GM23338 (cell line): ENCODE measurements around the gene WNT2B. TPM values are rescaled to one million over a fixed set of nuclear protein-coding genes. Genes with fewer than 3 reads are reported as not detected.

Experiments used
- ATAC-seq: fragments of 200-7000 bp; cut with Tn5 transposase; 3 replicates; pipeline ENCODE4 v1.9.1; 2020
- DNase-seq: peaks from one replicate; pipeline ENCODE4 v3.0.0-alpha.2; 2015; ENCODE audit warnings: low spot score
- H2AFZ ChIP-seq: fragments of 200-600 bp; sonication (generic); 2 replicates; pipeline ENCODE4 v1.8.0; 2016; ENCODE audit warnings: antibody characterized with exemption, mild to moderate bottlenecking, moderate library complexity
- H3F3A ChIP-seq: fragments of 200-600 bp; sonication (generic); replicated peaks from 2 replicates; pipeline ENCODE4 v1.8.0; 2017; ENCODE audit warnings: antibody characterized with exemption, mixed run types, low read depth
- H3K27ac ChIP-seq: fragments of 200-600 bp; sonication (generic); 2 replicates; pipeline ENCODE4 v1.6.1; 2016; ENCODE audit warnings: low read depth
- H3K27me3 ChIP-seq: fragments of 200-600 bp; sonication (generic); 2 replicates; pipeline ENCODE4 v1.8.0; 2016; ENCODE audit warnings: mild to moderate bottlenecking, mixed run types, moderate library complexity; ENCODE audit not compliant: insufficient read depth
- H3K36me3 ChIP-seq: fragments of 200-600 bp; sonication (generic); 2 replicates; pipeline ENCODE4 v1.8.0; 2016; ENCODE audit warnings: mild to moderate bottlenecking; ENCODE audit not compliant: insufficient read depth
- H3K4me1 ChIP-seq: fragments of 200-600 bp; sonication (generic); 2 replicates; pipeline ENCODE4 v1.8.0; 2016; ENCODE audit warnings: mild to moderate bottlenecking, moderate library complexity; ENCODE audit not compliant: insufficient read depth
- H3K4me2 ChIP-seq: fragments of 200-600 bp; sonication (generic); 2 replicates; pipeline ENCODE4 v1.7.1; 2017; ENCODE audit warnings: mixed run types
- H3K4me3 ChIP-seq: fragments of 200-600 bp; sonication (generic); 2 replicates; pipeline ENCODE4 v1.6.1; 2016; ENCODE audit warnings: mixed run types
- H3K79me2 ChIP-seq: fragments of 200-600 bp; sonication (generic); replicated peaks from 2 replicates; pipeline ENCODE4 v1.8.0; 2017; ENCODE audit warnings: mild to moderate bottlenecking; ENCODE audit not compliant: insufficient read depth
- H3K9me2 ChIP-seq: fragments of 200-600 bp; sonication (generic); 2 replicates; pipeline ENCODE4 v1.8.0; 2017; ENCODE audit not compliant: insufficient read depth
- H4K20me1 ChIP-seq: fragments of 200-600 bp; sonication (generic); replicated peaks from 2 replicates; pipeline ENCODE4 v1.8.0; 2017; ENCODE audit warnings: mild to moderate bottlenecking; ENCODE audit not compliant: insufficient read depth
- H3K27ac Mint-ChIP-seq: 2 replicates; pipeline ENCODE4 v1.8.0; 2020; ENCODE audit warnings: inconsistent platforms, mild to moderate bottlenecking, moderate library complexity, mixed read lengths
- H3K27me3 Mint-ChIP-seq: 3 replicates; pipeline ENCODE4 v1.8.0; 2022; ENCODE audit warnings: low read depth, mild to moderate bottlenecking, moderate library complexity, mixed read lengths, inconsistent platforms; ENCODE audit not compliant: insufficient read depth, poor library complexity
- H3K36me3 Mint-ChIP-seq: 3 replicates; pipeline ENCODE4 v1.8.0; 2021; ENCODE audit warnings: low read depth, mild to moderate bottlenecking, inconsistent platforms, moderate library complexity, mixed read lengths
- H3K4me1 Mint-ChIP-seq: 3 replicates; pipeline ENCODE4 v1.8.0; 2020; ENCODE audit warnings: mild to moderate bottlenecking, inconsistent platforms, mixed read lengths
- H3K4me3 Mint-ChIP-seq: 3 replicates; pipeline ENCODE4 v1.8.0; 2021; ENCODE audit warnings: moderate library complexity, mild to moderate bottlenecking, inconsistent platforms, mixed read lengths
- H3K9me3 Mint-ChIP-seq: 3 replicates; pipeline ENCODE4 v1.8.0; 2020; ENCODE audit warnings: moderate library complexity, mild to moderate bottlenecking, inconsistent platforms, mixed read lengths
- EZH2 ChIP-seq: fragments of 200-600 bp; sonication (generic); IDR thresholded peaks from one replicate; pipeline ENCODE4 v1.8.0; 2017; ENCODE audit warnings: antibody characterized with exemption, mild to moderate bottlenecking, low read depth; ENCODE audit not compliant: unreplicated experiment
- EZH2phosphoT487 ChIP-seq: fragments of 200-600 bp; sonication (generic); IDR thresholded peaks from one replicate; pipeline ENCODE4 v1.8.1; 2018; ENCODE audit warnings: antibody characterized with exemption; ENCODE audit not compliant: unreplicated experiment
- JUNB ChIP-seq: IDR thresholded peaks from one replicate; pipeline ENCODE4 v1.6.1; 2016; ENCODE audit warnings: antibody characterized with exemption; ENCODE audit not compliant: unreplicated experiment
- NANOG ChIP-seq: IDR thresholded peaks from 2 replicates; pipeline ENCODE4 v1.6.1; 2016; ENCODE audit warnings: antibody characterized with exemption, borderline replicate concordance
- POLR2AphosphoS5 ChIP-seq: IDR thresholded peaks from 2 replicates; pipeline ENCODE4 v1.6.1; 2016; ENCODE audit warnings: antibody characterized with exemption, low read depth
- ZNF114 ChIP-seq: fragments of 250-450 bp; sonication (Bioruptor Pico); IDR thresholded peaks from 2 replicates; pipeline ENCODE4 v1.5.0; 2020; ENCODE audit warnings: mild to moderate bottlenecking, moderate library complexity
- ZNF331 ChIP-seq: fragments of 250-450 bp; sonication (Bioruptor Pico); IDR thresholded peaks from 2 replicates; pipeline ENCODE4 v1.5.0; 2020; ENCODE audit warnings: low read depth, mild to moderate bottlenecking, moderate library complexity
- polyA plus RNA-seq: library from polyadenylated mRNA; unstranded; fragments of >200 nt; fragmentation: Nextera tagmentation; extraction: Ambion mirVana; gene quantifications from 2 replicates; pipeline ENCODE4 v1.2.1, GENCODE V29; 2016
- total RNA-seq: library from RNA; depleted of rRNA; stranded (reverse); fragments of >200 nt; shearing (Covaris generic); gene quantifications from 2 replicates; pipeline ENCODE4 v1.2.3, GENCODE V29; 2014
- TF ChIP-seq, protein P1 (sequence below), 2 experiments: fragments of 200-600 bp in 1 of 2; sonication (generic) in 1 of 2; conservative IDR thresholded peaks; 2 replicates each; pipeline versions ENCODE4 v1.5.1 to v1.6.1; 2016 to 2017; ENCODE audit warnings: antibody characterized with exemption in 2 of 2, low read depth in 2 of 2, mild to moderate bottlenecking in 2 of 2, moderate library complexity in 1 of 2
- TF ChIP-seq, protein P2 (sequence below): IDR thresholded peaks from 2 replicates; pipeline ENCODE4 v1.6.1; 2016; ENCODE audit warnings: antibody characterized with exemption

Gene WNT2B
- total and polyA plus RNA-seq, 2 experiments from 2014 or later = 0.50 to 0.90 TPM

DNA sequence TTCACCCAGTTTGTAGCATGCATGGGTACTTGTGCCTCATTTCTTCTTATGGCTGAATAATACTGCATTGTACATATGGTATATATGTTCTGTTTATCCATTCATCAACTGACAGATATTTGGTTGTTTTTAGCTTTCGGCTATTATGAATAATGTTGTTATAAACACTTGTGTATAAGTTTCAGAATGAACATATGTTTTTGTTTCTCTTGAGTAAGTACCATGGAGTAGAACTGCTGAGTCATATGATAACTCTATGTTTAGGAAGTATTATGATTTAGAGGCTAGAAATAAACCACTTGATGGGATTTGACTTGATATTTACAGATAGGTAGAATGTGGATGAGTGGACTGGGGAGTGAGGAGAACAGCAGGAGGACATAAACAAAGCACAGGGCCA lies 48.6 kb downstream of the WNT2B start:
- H3K27me3 ChIP-seq = no peaks in the 10 kb centered on the region
- TF ChIP-seq JUNB (no peak), ZNF114 (CRISPR knock-in tag) (no peak), POLR2AphosphoS5 (no peak), EZH2phosphoT487 (no peak), EZH2 (no peak)
- TF ChIP-seq, protein P1, sequence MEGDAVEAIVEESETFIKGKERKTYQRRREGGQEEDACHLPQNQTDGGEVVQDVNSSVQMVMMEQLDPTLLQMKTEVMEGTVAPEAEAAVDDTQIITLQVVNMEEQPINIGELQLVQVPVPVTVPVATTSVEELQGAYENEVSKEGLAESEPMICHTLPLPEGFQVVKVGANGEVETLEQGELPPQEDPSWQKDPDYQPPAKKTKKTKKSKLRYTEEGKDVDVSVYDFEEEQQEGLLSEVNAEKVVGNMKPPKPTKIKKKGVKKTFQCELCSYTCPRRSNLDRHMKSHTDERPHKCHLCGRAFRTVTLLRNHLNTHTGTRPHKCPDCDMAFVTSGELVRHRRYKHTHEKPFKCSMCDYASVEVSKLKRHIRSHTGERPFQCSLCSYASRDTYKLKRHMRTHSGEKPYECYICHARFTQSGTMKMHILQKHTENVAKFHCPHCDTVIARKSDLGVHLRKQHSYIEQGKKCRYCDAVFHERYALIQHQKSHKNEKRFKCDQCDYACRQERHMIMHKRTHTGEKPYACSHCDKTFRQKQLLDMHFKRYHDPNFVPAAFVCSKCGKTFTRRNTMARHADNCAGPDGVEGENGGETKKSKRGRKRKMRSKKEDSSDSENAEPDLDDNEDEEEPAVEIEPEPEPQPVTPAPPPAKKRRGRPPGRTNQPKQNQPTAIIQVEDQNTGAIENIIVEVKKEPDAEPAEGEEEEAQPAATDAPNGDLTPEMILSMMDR (conservative IDR thresholded peaks at IDR 0.05; ENCODE audit: low read depth in 2 of 2) = no peak
- TF ChIP-seq, protein P2, sequence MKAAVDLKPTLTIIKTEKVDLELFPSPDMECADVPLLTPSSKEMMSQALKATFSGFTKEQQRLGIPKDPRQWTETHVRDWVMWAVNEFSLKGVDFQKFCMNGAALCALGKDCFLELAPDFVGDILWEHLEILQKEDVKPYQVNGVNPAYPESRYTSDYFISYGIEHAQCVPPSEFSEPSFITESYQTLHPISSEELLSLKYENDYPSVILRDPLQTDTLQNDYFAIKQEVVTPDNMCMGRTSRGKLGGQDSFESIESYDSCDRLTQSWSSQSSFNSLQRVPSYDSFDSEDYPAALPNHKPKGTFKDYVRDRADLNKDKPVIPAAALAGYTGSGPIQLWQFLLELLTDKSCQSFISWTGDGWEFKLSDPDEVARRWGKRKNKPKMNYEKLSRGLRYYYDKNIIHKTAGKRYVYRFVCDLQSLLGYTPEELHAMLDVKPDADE = no peak
- no peak for ATAC-seq
- Mint-ChIP-seq H3K9me3 (no peaks in the 10 kb centered on the region), H3K36me3 (no peaks in the 10 kb centered on the region; the same call in 2 of the 3 replicates), H3K27me3 (no peaks in the 10 kb centered on the region), H3K4me3 (no peak overlapping the region), H3K27ac (0 out of 2 replicates have a peak overlapping the region, but pooled peaks have one; percentile 33), H3K4me1 (no peaks in the 10 kb centered on the region)
- H3K27ac ChIP-seq = no peak overlapping the region
- no peaks in the 10 kb centered on the region for H3K79me2 ChIP-seq
- no peak overlapping the region for H2AFZ ChIP-seq
- H3K4me1 ChIP-seq = no peaks in the 10 kb centered on the region
- no peaks in the 10 kb centered on the region for H3F3A ChIP-seq
- no peaks in the 10 kb centered on the region for H3K36me3 ChIP-seq
- no peaks in the 10 kb centered on the region for H3K9me2 ChIP-seq
- no peaks in the 10 kb centered on the region for H4K20me1 ChIP-seq
- no peak overlapping the region for H3K4me2 ChIP-seq
- no peak for DNase-seq
- H3K4me3 ChIP-seq = no peak overlapping the region

DNA sequence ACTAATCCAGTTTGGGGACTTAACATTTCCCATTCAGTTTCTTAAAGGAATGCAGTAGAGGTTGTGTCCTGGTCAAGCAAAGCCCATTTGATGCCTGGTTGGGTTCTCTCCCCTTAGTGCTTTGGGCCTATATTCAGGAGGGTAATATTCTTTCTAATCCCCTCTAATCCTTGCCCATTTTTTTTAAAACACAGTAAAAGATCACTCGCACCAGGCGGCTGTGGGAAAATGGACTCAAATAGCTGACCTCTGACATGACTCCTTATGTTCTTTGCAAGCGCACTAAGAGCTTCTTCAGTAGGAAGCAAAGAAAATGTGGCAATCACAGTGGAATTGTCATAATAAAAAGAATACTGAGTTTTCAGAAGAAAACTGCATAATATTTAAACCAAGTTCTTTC lies 49.9 kb downstream of the WNT2B start:
- Mint-ChIP-seq H3K27ac (no peak overlapping the region), H3K9me3 (no peaks in the 10 kb centered on the region), H3K27me3 (no peaks in the 10 kb centered on the region), H3K36me3 (no peaks in the 10 kb centered on the region; the same call in 2 of the 3 replicates), H3K4me3 (no peak overlapping the region), H3K4me1 (no peaks in the 10 kb centered on the region)
- H3K4me2 ChIP-seq = no peak overlapping the region
- H3K9me2 ChIP-seq = no peaks in the 10 kb centered on the region
- H3K27me3 ChIP-seq = no peaks in the 10 kb centered on the region
- TF ChIP-seq ZNF331 (CRISPR knock-in tag) = no peak
- no peak for TF ChIP-seq NANOG
- no peak for TF ChIP-seq JUNB
- TF ChIP-seq POLR2AphosphoS5 = no peak
- no peak overlapping the region for H3K27ac ChIP-seq
- DNase-seq = no peak
- no peak for ATAC-seq
- H4K20me1 ChIP-seq = no peaks in the 10 kb centered on the region
- no peak overlapping the region for H2AFZ ChIP-seq
- H3K36me3 ChIP-seq = no peaks in the 10 kb centered on the region
- H3K4me1 ChIP-seq = no peaks in the 10 kb centered on the region
- H3F3A ChIP-seq = no peaks in the 10 kb centered on the region
- no peak overlapping the region for H3K4me3 ChIP-seq
- no peaks in the 10 kb centered on the region for H3K79me2 ChIP-seq
